Measurements from ENCODE around the gene CDA.

DNA sequence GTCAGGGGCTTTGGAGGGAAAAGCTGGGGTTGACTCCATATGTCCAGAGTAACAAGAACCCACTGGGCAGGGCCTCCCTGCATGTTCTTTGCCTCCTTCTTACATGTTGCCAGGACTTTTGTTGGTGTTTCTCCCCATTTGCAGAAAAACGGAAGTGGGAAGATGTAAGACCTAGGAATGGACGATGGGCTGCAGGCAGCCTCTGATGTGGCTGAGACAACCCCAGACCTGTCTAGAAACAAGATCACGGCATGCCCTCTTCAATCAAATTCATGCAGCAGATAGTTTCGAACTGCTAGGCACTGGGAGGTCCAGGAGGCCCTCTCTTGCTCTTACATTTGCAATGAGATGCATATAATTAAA is 33.2 kb upstream of the CDA start:
- TF ChIP-seq ZNF48 (tag by site-specific recombination; IDR thresholded peaks at IDR 0.05): no peak
- no peak for TF ChIP-seq ZNF600 (tag by site-specific recombination; IDR thresholded peaks at IDR 0.05)
- TF ChIP-seq PRDM1 (tag by site-specific recombination; IDR thresholded peaks at IDR 0.05): no peak
- TF ChIP-seq, protein P1, sequence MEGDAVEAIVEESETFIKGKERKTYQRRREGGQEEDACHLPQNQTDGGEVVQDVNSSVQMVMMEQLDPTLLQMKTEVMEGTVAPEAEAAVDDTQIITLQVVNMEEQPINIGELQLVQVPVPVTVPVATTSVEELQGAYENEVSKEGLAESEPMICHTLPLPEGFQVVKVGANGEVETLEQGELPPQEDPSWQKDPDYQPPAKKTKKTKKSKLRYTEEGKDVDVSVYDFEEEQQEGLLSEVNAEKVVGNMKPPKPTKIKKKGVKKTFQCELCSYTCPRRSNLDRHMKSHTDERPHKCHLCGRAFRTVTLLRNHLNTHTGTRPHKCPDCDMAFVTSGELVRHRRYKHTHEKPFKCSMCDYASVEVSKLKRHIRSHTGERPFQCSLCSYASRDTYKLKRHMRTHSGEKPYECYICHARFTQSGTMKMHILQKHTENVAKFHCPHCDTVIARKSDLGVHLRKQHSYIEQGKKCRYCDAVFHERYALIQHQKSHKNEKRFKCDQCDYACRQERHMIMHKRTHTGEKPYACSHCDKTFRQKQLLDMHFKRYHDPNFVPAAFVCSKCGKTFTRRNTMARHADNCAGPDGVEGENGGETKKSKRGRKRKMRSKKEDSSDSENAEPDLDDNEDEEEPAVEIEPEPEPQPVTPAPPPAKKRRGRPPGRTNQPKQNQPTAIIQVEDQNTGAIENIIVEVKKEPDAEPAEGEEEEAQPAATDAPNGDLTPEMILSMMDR (tag by site-specific recombination; IDR thresholded peaks at IDR 0.05): no peak
- TF ChIP-seq, protein P2, sequence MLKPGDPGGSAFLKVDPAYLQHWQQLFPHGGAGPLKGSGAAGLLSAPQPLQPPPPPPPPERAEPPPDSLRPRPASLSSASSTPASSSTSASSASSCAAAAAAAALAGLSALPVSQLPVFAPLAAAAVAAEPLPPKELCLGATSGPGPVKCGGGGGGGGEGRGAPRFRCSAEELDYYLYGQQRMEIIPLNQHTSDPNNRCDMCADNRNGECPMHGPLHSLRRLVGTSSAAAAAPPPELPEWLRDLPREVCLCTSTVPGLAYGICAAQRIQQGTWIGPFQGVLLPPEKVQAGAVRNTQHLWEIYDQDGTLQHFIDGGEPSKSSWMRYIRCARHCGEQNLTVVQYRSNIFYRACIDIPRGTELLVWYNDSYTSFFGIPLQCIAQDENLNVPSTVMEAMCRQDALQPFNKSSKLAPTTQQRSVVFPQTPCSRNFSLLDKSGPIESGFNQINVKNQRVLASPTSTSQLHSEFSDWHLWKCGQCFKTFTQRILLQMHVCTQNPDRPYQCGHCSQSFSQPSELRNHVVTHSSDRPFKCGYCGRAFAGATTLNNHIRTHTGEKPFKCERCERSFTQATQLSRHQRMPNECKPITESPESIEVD (tag by site-specific recombination; IDR thresholded peaks at IDR 0.05): no peak
- TF ChIP-seq ZNF121 (tag by site-specific recombination; IDR thresholded peaks at IDR 0.05): no peak
- TF ChIP-seq, protein P3, sequence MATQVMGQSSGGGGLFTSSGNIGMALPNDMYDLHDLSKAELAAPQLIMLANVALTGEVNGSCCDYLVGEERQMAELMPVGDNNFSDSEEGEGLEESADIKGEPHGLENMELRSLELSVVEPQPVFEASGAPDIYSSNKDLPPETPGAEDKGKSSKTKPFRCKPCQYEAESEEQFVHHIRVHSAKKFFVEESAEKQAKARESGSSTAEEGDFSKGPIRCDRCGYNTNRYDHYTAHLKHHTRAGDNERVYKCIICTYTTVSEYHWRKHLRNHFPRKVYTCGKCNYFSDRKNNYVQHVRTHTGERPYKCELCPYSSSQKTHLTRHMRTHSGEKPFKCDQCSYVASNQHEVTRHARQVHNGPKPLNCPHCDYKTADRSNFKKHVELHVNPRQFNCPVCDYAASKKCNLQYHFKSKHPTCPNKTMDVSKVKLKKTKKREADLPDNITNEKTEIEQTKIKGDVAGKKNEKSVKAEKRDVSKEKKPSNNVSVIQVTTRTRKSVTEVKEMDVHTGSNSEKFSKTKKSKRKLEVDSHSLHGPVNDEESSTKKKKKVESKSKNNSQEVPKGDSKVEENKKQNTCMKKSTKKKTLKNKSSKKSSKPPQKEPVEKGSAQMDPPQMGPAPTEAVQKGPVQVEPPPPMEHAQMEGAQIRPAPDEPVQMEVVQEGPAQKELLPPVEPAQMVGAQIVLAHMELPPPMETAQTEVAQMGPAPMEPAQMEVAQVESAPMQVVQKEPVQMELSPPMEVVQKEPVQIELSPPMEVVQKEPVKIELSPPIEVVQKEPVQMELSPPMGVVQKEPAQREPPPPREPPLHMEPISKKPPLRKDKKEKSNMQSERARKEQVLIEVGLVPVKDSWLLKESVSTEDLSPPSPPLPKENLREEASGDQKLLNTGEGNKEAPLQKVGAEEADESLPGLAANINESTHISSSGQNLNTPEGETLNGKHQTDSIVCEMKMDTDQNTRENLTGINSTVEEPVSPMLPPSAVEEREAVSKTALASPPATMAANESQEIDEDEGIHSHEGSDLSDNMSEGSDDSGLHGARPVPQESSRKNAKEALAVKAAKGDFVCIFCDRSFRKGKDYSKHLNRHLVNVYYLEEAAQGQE (tag by site-specific recombination; IDR thresholded peaks at IDR 0.05): no peak
- TF ChIP-seq, protein P4, sequence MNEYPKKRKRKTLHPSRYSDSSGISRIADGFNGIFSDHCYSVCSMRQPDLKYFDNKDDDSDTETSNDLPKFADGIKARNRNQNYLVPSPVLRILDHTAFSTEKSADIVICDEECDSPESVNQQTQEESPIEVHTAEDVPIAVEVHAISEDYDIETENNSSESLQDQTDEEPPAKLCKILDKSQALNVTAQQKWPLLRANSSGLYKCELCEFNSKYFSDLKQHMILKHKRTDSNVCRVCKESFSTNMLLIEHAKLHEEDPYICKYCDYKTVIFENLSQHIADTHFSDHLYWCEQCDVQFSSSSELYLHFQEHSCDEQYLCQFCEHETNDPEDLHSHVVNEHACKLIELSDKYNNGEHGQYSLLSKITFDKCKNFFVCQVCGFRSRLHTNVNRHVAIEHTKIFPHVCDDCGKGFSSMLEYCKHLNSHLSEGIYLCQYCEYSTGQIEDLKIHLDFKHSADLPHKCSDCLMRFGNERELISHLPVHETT (tag by site-specific recombination; IDR thresholded peaks at IDR 0.05): no peak
- no peak for TF ChIP-seq ZNF2 (tag by site-specific recombination; IDR thresholded peaks at IDR 0.05)
- no peak for TF ChIP-seq ZNF791 (tag by site-specific recombination; IDR thresholded peaks at IDR 0.05)
- TF ChIP-seq, protein P5, sequence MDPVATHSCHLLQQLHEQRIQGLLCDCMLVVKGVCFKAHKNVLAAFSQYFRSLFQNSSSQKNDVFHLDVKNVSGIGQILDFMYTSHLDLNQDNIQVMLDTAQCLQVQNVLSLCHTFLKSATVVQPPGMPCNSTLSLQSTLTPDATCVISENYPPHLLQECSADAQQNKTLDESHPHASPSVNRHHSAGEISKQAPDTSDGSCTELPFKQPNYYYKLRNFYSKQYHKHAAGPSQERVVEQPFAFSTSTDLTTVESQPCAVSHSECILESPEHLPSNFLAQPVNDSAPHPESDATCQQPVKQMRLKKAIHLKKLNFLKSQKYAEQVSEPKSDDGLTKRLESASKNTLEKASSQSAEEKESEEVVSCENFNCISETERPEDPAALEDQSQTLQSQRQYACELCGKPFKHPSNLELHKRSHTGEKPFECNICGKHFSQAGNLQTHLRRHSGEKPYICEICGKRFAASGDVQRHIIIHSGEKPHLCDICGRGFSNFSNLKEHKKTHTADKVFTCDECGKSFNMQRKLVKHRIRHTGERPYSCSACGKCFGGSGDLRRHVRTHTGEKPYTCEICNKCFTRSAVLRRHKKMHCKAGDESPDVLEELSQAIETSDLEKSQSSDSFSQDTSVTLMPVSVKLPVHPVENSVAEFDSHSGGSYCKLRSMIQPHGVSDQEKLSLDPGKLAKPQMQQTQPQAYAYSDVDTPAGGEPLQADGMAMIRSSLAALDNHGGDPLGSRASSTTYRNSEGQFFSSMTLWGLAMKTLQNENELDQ (tag by site-specific recombination; IDR thresholded peaks at IDR 0.05; ENCODE audit: low read depth): no peak
- TF ChIP-seq, protein P6, sequence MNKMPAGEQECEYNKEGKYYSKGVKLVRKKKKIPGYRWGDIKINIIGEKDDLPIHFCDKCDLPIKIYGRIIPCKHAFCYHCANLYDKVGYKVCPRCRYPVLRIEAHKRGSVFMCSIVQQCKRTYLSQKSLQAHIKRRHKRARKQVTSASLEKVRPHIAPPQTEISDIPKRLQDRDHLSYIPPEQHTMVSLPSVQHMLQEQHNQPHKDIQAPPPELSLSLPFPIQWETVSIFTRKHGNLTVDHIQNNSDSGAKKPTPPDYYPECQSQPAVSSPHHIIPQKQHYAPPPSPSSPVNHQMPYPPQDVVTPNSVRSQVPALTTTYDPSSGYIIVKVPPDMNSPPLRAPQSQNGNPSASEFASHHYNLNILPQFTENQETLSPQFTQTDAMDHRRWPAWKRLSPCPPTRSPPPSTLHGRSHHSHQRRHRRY (tag by site-specific recombination; IDR thresholded peaks at IDR 0.05): no peak
- TF ChIP-seq KLF1 (tag by site-specific recombination; IDR thresholded peaks at IDR 0.05): no peak
- TF ChIP-seq ZNF624 (tag by site-specific recombination; IDR thresholded peaks at IDR 0.05): no peak

Data from HEK293 (cell line).